Stimulated activated CD4-positive, alpha-beta T cell treated with anti-CD3 and anti-CD28 coated beads, Interleukin-4, amount 100 ng/mL, for 4 hours (primary cell): Measurements from ENCODE around the gene MYH9.

ENCODE experiments used
- DNase-seq, 2 experiments: peaks; one replicate each; pipeline ENCODE4 v3.0.0-alpha.2; 2020

The MYH9 gene

GRCh38 chr22:36366291-36366708 lies 21.5 kb downstream of the MYH9 start:
- DNase-seq: peak in 1 of 2 experiments; percentile 45

- peak; percentile 81 to 96 for DNase-seq
Observed at GRCh38 chr22:36365020-36365411, 22.8 kb downstream of the MYH9 start.

GRCh38 chr22:36364255-36365019 lies 23.3 kb downstream of the MYH9 start:
- DNase-seq: no peak

GRCh38 chr22:36363349-36363981 lies 24.3 kb downstream of the MYH9 start:
- DNase-seq: no peak

- peak in 1 of 2 experiments; percentile 65 for DNase-seq
Observed at GRCh38 chr22:36362932-36363331, 24.8 kb downstream of the MYH9 start.

GRCh38 chr22:36362075-36362474 lies 25.7 kb downstream of the MYH9 start:
- DNase-seq: no peak

- DNase-seq: no peak
Observed at GRCh38 chr22:36360871-36361383, 26.8 kb downstream of the MYH9 start.

- no peak for DNase-seq
Observed at GRCh38 chr22:36360011-36360410, 27.8 kb downstream of the MYH9 start.

GRCh38 chr22:36359470-36359996 lies 28.2 kb downstream of the MYH9 start:
- no peak for DNase-seq

- DNase-seq: no peak
Observed at GRCh38 chr22:36358533-36359469, 29.0 kb downstream of the MYH9 start.

- DNase-seq: peak; percentile 36 to 76
Observed at GRCh38 chr22:36356708-36357624, 30.8 kb downstream of the MYH9 start.

- no peak for DNase-seq
Observed at GRCh38 chr22:36355894-36356293, 31.9 kb downstream of the MYH9 start.

- no peak for DNase-seq
Observed at GRCh38 chr22:36355362-36355761, 32.4 kb downstream of the MYH9 start.

- peak in 1 of 2 experiments; percentile 52 for DNase-seq
Observed at GRCh38 chr22:36352803-36353507, 34.8 kb downstream of the MYH9 start.

GRCh38 chr22:36351921-36352802 lies 35.6 kb downstream of the MYH9 start:
- DNase-seq: no peak

GRCh38 chr22:36350751-36351594 lies 36.8 kb downstream of the MYH9 start:
- DNase-seq: no peak

- no peak for DNase-seq
Observed at GRCh38 chr22:36349726-36350125, 38.0 kb downstream of the MYH9 start.

GRCh38 chr22:36348760-36349159 lies 39.0 kb downstream of the MYH9 start:
- no peak for DNase-seq

- no peak for DNase-seq
Observed at GRCh38 chr22:36347094-36347493, 40.7 kb downstream of the MYH9 start.
